Trophoblast cell (in vitro differentiated cells and primary cell): ENCODE results near the gene KCNQ1.
A peak's percentile ranks its signal among the peaks of the same experiment; 100 is the strongest.

Experiments
- DNase-seq, 2 donors: peaks; one replicate each; pipeline ENCODE4 v3.0.0-alpha.2; 2016
- H2AFZ ChIP-seq: 2 replicates; pipeline ENCODE4 v1.6.1; 2013; ENCODE audit warnings: low read length, moderate library complexity, mild to moderate bottlenecking; ENCODE audit not compliant: insufficient read depth, poor library complexity
- H2AK5ac ChIP-seq: 2 replicates; pipeline ENCODE4 v1.6.1; 2013; ENCODE audit warnings: mild to moderate bottlenecking, low read length
- H2BK120ac ChIP-seq: 2 replicates; pipeline ENCODE4 v1.6.1; 2013; ENCODE audit warnings: low read length, mild to moderate bottlenecking, moderate library complexity; ENCODE audit not compliant: insufficient read depth, poor library complexity
- H2BK12ac ChIP-seq: 2 replicates; pipeline ENCODE4 v1.6.1; 2013; ENCODE audit warnings: mild to moderate bottlenecking, low read length, moderate library complexity
- H2BK5ac ChIP-seq: 2 replicates; pipeline ENCODE4 v1.6.1; 2013; ENCODE audit warnings: low read length, low read depth, moderate library complexity, mild to moderate bottlenecking; ENCODE audit not compliant: poor library complexity
- H3K14ac ChIP-seq: 2 replicates; pipeline ENCODE4 v1.6.1; 2013; ENCODE audit warnings: mild to moderate bottlenecking, low read length
- H3K18ac ChIP-seq: 2 replicates; pipeline ENCODE4 v1.6.1; 2013; ENCODE audit warnings: mild to moderate bottlenecking, low read length
- H3K23ac ChIP-seq: 2 replicates; pipeline ENCODE4 v1.6.1; 2013; ENCODE audit warnings: low read length
- H3K27ac ChIP-seq: 2 replicates; pipeline ENCODE4 v1.5.1; 2013; ENCODE audit warnings: low read depth, mild to moderate bottlenecking, inconsistent platforms, low read length, moderate library complexity
- H3K27me3 ChIP-seq: 2 replicates; pipeline ENCODE4 v1.6.1; 2013; ENCODE audit warnings: inconsistent platforms, mild to moderate bottlenecking, low read length, moderate library complexity; ENCODE audit not compliant: insufficient read depth
- H3K36me3 ChIP-seq, 2 experiments: 1 replicate in 1 of 2; 2 replicates in 1 of 2; pipeline ENCODE4 v1.6.1; 2013; ENCODE audit warnings: low read length in 2 of 2, mild to moderate bottlenecking in 2 of 2, moderate library complexity in 1 of 2; ENCODE audit not compliant: insufficient read depth in 2 of 2, control insufficient read depth in 1 of 2
- H3K4ac ChIP-seq: 2 replicates; pipeline ENCODE4 v1.6.1; 2013; ENCODE audit warnings: low read depth, mild to moderate bottlenecking, low read length, moderate library complexity
- H3K4me1 ChIP-seq, 2 experiments: 1 replicate in 1 of 2; 2 replicates in 1 of 2; pipeline ENCODE4 v1.6.1; 2013; ENCODE audit warnings: low read length in 2 of 2, mild to moderate bottlenecking in 2 of 2, moderate library complexity in 1 of 2; ENCODE audit not compliant: insufficient read depth in 2 of 2, control insufficient read depth in 1 of 2
- H3K4me2 ChIP-seq: 2 replicates; pipeline ENCODE4 v1.6.1; 2013; ENCODE audit warnings: inconsistent platforms, mild to moderate bottlenecking, low read length, moderate library complexity
- H3K4me3 ChIP-seq: 2 replicates; pipeline ENCODE4 v1.5.1; 2013; ENCODE audit warnings: mild to moderate bottlenecking, low read depth, low read length, inconsistent platforms
- H3K79me1 ChIP-seq: one replicate; pipeline ENCODE4 v1.6.1; 2013; ENCODE audit warnings: low read length
- H3K79me2 ChIP-seq: 2 replicates; pipeline ENCODE4 v1.6.1; 2013; ENCODE audit warnings: low read length, mild to moderate bottlenecking; ENCODE audit not compliant: control insufficient read depth, insufficient read depth, poor library complexity
- H3K9ac ChIP-seq: 2 replicates; pipeline ENCODE4 v1.6.1; 2013; ENCODE audit warnings: mild to moderate bottlenecking, low read length
- H3K9me3 ChIP-seq: 2 replicates; pipeline ENCODE4 v1.6.1; 2013; ENCODE audit warnings: low read depth, mild to moderate bottlenecking, control low read depth, inconsistent platforms, low read length; ENCODE audit not compliant: insufficient read depth
- H4K12ac ChIP-seq: 2 replicates; pipeline ENCODE4 v1.6.1; 2013; ENCODE audit warnings: low read depth, mild to moderate bottlenecking, low read length, moderate library complexity
- H4K8ac ChIP-seq: 2 replicates; pipeline ENCODE4 v1.6.1; 2013; ENCODE audit warnings: low read depth, mild to moderate bottlenecking, low read length, moderate library complexity
- H4K91ac ChIP-seq: one replicate; pipeline ENCODE4 v1.6.1; 2013; ENCODE audit warnings: low read depth, mild to moderate bottlenecking, low read length, moderate library complexity
- WGBS: extraction: QIAGEN DNeasy Blood & Tissue Kit; methylation state at CpG from one replicate; pipeline ENCODE4 v1.1.7; 2013; ENCODE audit warnings: missing lambda C conversion rate; ENCODE audit not compliant: insufficient read length, insufficient coverage; ENCODE audit errors: extremely low coverage; 5-methylcytosine and 5-hydroxymethylcytosine counted together

The KCNQ1 gene

GRCh38 chr11:2673250-2673610 is 228.4 kb downstream of the KCNQ1 start:
- WGBS, result no CpG with 5 or more reads among the region's 2 CpGs
- H2AFZ ChIP-seq, result no peak overlapping the region
- no peak overlapping the region for H4K8ac ChIP-seq

GRCh38 chr11:2673871-2674471 is 229.2 kb downstream of the KCNQ1 start:
- Histone ChIP-seq H3K23ac (no peak overlapping the region), H3K4ac (no peak overlapping the region), H2BK12ac (no peak overlapping the region), H3K36me3 (peaks cover 11 to 21% of the 10 kb centered on the region in 2 experiments), H2BK5ac (no peak overlapping the region), H3K18ac (peak overlapping the region; percentile 48), H3K9me3 (no peaks in the 10 kb centered on the region), H3K4me3 (no peak overlapping the region), H4K8ac (no peak overlapping the region), H3K79me2 (no peaks in the 10 kb centered on the region), H3K27ac (peak overlapping the region; percentile 4), H3K27me3 (no peaks in the 10 kb centered on the region), H3K9ac (no peak overlapping the region), H3K4me2 (no peak overlapping the region), H2AK5ac (no peak overlapping the region), H3K14ac (peak overlapping the region; percentile 11), H3K4me1 (peaks cover 7 to 18% of the 10 kb centered on the region in 2 experiments), H2AFZ (no peak overlapping the region), H2BK120ac (no peak overlapping the region), H3K79me1 (peaks cover 6% of the 10 kb centered on the region), H4K12ac (no peak overlapping the region), H4K91ac (peak overlapping the region; percentile 34)
- no peak for DNase-seq
- WGBS, result no CpG with 5 or more reads among the region's 16 CpGs

More at GRCh38 chr11:2673250-2673610, 228.4 kb downstream of the KCNQ1 start:
- H3K4me1 ChIP-seq, result peaks cover 6 to 18% of the 10 kb centered on the region in 2 experiments
- H3K79me1 ChIP-seq, result peaks cover 6% of the 10 kb centered on the region
- H3K23ac ChIP-seq, result no peak overlapping the region
- H3K27me3 ChIP-seq, result no peaks in the 10 kb centered on the region
- no peak overlapping the region for H3K14ac ChIP-seq
- H3K36me3 ChIP-seq, result peaks cover 11 to 24% of the 10 kb centered on the region in 2 experiments
- no peak overlapping the region for H2AK5ac ChIP-seq
- no peak overlapping the region for H3K9ac ChIP-seq
- H3K4me2 ChIP-seq, result no peak overlapping the region
- H2BK12ac ChIP-seq, result no peak overlapping the region
- no peak overlapping the region for H3K18ac ChIP-seq
- H3K9me3 ChIP-seq, result no peaks in the 10 kb centered on the region
- no peak overlapping the region for H2BK120ac ChIP-seq
- no peak overlapping the region for H4K91ac ChIP-seq
- DNase-seq, result no peak
- no peak overlapping the region for H4K12ac ChIP-seq
- H3K27ac ChIP-seq, result no peak overlapping the region
- no peak overlapping the region for H3K4me3 ChIP-seq
- no peak overlapping the region for H3K4ac ChIP-seq
- H2BK5ac ChIP-seq, result no peak overlapping the region
- no peaks in the 10 kb centered on the region for H3K79me2 ChIP-seq

- no CpG with 5 or more reads among the region's 8 CpGs for WGBS
- Histone ChIP-seq H3K79me1 (peaks cover 6% of the 10 kb centered on the region), H3K27me3 (no peaks in the 10 kb centered on the region)
Observed at GRCh38 chr11:2674658-2675131, 229.9 kb downstream of the KCNQ1 start.

GRCh38 chr11:2675540-2675939 is 230.7 kb downstream of the KCNQ1 start:
- no peak overlapping the region for H3K4ac ChIP-seq
- H2BK12ac ChIP-seq, result no peak overlapping the region
- no peak overlapping the region for H2AK5ac ChIP-seq
- WGBS, result no CpG with 5 or more reads among the region's 7 CpGs
- H4K91ac ChIP-seq, result no peak overlapping the region
- H3K27ac ChIP-seq, result no peak overlapping the region
- no peak overlapping the region for H3K4me2 ChIP-seq
- H3K79me2 ChIP-seq, result no peaks in the 10 kb centered on the region
- no peak overlapping the region for H3K23ac ChIP-seq
- no peak overlapping the region for H3K9ac ChIP-seq
- H3K18ac ChIP-seq, result no peak overlapping the region
- peaks cover 6% of the 10 kb centered on the region for H3K79me1 ChIP-seq
- no peak overlapping the region for H4K8ac ChIP-seq
- H3K14ac ChIP-seq, result no peak overlapping the region
- H3K27me3 ChIP-seq, result no peaks in the 10 kb centered on the region
- H4K12ac ChIP-seq, result no peak overlapping the region
- DNase-seq, result no peak
- peaks cover 8 to 18% of the 10 kb centered on the region in 2 experiments for H3K4me1 ChIP-seq
- H3K36me3 ChIP-seq, result peaks cover 11 to 14% of the 10 kb centered on the region in 2 experiments
- H2BK120ac ChIP-seq, result no peak overlapping the region
- H2AFZ ChIP-seq, result no peak overlapping the region
- H3K9me3 ChIP-seq, result no peaks in the 10 kb centered on the region
- H2BK5ac ChIP-seq, result no peak overlapping the region
- H3K4me3 ChIP-seq, result no peak overlapping the region

More at GRCh38 chr11:2674658-2675131, 229.9 kb downstream of the KCNQ1 start:
- peaks cover 11 to 16% of the 10 kb centered on the region in 2 experiments for H3K36me3 ChIP-seq
- H3K9me3 ChIP-seq, result no peaks in the 10 kb centered on the region
- no peaks in the 10 kb centered on the region for H3K79me2 ChIP-seq
- no peak overlapping the region for H3K23ac ChIP-seq
- peak overlapping the region; percentile 35 for H3K4me2 ChIP-seq
- no peak overlapping the region for H3K9ac ChIP-seq
- peak overlapping the region; percentile 15 for H3K14ac ChIP-seq
- no peak overlapping the region for H2AFZ ChIP-seq
- DNase-seq, result no peak
- H4K91ac ChIP-seq, result no peak overlapping the region
- H2BK5ac ChIP-seq, result no peak overlapping the region
- H2BK120ac ChIP-seq, result no peak overlapping the region
- peak overlapping the region; percentile 81 for H2BK12ac ChIP-seq
- peak overlapping the region; percentile 69 for H2AK5ac ChIP-seq
- H4K8ac ChIP-seq, result peak overlapping the region; percentile 25
- no peak overlapping the region for H4K12ac ChIP-seq
- peak overlapping the region; percentile 62 for H3K27ac ChIP-seq
- H3K4ac ChIP-seq, result peak overlapping the region; percentile 61
- peak overlapping the region; percentile 56 for H3K18ac ChIP-seq
- H3K4me3 ChIP-seq, result no peak overlapping the region
- peaks cover 8 to 18% of the 10 kb centered on the region in 2 experiments for H3K4me1 ChIP-seq
